Transverse colon (tissue), 3 donors: ENCODE results near the gene TCFL5.

Source experiments
- CTCF ChIP-seq, 5 experiments: fragments of 200-600 bp in 3 of 5; fragments of 450-650 bp in 2 of 5; sonication (generic) in 3 of 5; IDR thresholded peaks; 1 replicate in 2 of 5; 2 replicates in 3 of 5; pipeline ENCODE4 v1.5.1; 2016 to 2017; ENCODE audit warnings: antibody characterized with exemption in 5 of 5, inconsistent platforms in 3 of 5, mild to moderate bottlenecking in 2 of 5, moderate library complexity in 1 of 5
- EP300 ChIP-seq: sonication (generic); formaldehyde crosslinking; IDR thresholded peaks from one replicate; pipeline ENCODE4 v1.6.1; 2017; ENCODE audit warnings: antibody characterized with exemption, low read depth
- POLR2A ChIP-seq: fragments of 450-650 bp; IDR thresholded peaks from one replicate; pipeline ENCODE4 v1.6.1; 2016; ENCODE audit warnings: antibody characterized with exemption, mild to moderate bottlenecking, moderate library complexity

- TF ChIP-seq CTCF (IDR thresholded peaks at IDR 0.05), result no peak
- no peak for TF ChIP-seq POLR2A
- TF ChIP-seq EP300, result no peak
Observed at GRCh38 chr20:62906209-62906608, 44.6 kb upstream of the TCFL5 start.
